Left cardiac atrium (tissue), 4 donors: Measurements from ENCODE around the gene MAGEA8. TPM values are rescaled to one million over a fixed set of nuclear protein-coding genes. Genes with fewer than 3 reads are reported as not detected.
"Not testable (repeated sequence)": the region's sequence is repeated elsewhere in the genome, so short reads cannot be mapped to it uniquely, and the experiment has no call there.

Source experiments
- ATAC-seq, 2 donors: fragments of 200-7000 bp; cut with Tn5 transposase; one replicate each; pipeline ENCODE4 v1.9.1; 2020; ENCODE audit warnings: mild to moderate bottlenecking in 2 of 2, moderate library complexity in 2 of 2
- DNase-seq: peaks from one replicate; pipeline ENCODE4 v3.0.0-alpha.2; 2020
- intact Hi-C, 2 donors: fragments of 100-400 bp; cut with DNase I; formaldehyde crosslinking; loops; one replicate each; pipeline versions ENCODE4 v1.14.1 to v1.15.1; 2022 to 2023
- total RNA-seq, 2 donors: library from RNA; stranded (reverse); fragmentation: NEBNext Ultra II Directional; extraction: Animal tissue kit (Norgen Biotek cat#: 25700); gene quantifications; one replicate each; pipeline ENCODE4 v1.2.1, GENCODE V29; 2021
- donor health status: DM: no; HTN: yes; CAD: no.
- donor health status: DM: no; HTN: yes; CAD: no; lungs with severe emphysema.
- donor health status: DM: yes; HTN: yes; CAD: no.
- donor health status: Dilated cardiomyopathy.

MAGEA8 gene
- total RNA-seq, 2 donors from 2014 or later, result not detected

GRCh38 chrX:149890828-149891227 lies 9.8 kb downstream of the MAGEA8 start:
- ATAC-seq, intact Hi-C loops: not testable (repeated sequence)

GRCh38 chrX:149898554-149898953 lies 17.6 kb downstream of the MAGEA8 start:
- ATAC-seq (no peak), DNase-seq (no peak)
- intact Hi-C loops, result no loop called here

More at GRCh38 chrX:149890828-149891227, 9.8 kb downstream of the MAGEA8 start:
- DNase-seq, result not testable (repeated sequence)

DNA sequence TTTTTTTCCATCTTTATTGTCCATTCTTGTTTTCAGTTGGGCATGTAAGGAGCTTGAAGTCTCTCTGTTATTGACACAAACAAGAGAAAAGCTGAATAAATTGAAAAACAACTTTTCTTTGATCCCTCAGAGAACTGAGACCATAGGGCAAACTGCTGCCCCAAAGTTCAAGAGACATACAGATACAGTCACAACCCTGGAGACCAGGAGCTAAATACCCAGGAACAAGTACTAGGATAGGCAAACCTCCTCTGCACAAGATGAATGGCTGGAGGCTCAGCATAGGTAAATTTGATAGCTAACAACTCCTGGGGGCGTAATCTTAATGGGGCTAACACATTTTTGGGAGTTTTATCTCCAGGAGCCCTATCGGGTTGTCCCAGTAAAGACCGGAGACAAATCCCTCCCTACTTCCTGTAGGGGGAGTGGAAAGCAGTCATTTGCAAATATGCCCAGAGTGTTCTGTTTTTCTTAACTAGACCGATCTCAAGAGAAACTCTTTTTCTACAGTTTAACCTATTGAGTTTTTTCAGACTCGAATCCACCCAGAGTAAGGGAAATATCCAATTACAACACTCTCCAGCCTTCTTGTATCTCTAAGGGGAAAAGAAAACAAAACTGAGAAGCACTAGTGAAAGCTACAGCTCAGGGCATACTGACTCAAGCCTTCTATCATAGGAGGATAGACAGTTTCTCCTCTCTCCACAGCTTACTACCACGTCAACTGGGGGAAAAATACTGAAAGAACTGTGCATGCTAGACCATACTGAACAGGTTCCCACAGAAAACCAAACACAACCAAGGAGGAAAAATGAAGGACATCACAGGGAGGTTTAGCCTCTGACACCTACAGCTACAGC lies 23.1 kb downstream of the MAGEA8 start:
- intact Hi-C loops, result no loop called here
- ATAC-seq, result peak in 1 of 2 donors; percentile 34
- no peak for DNase-seq

GRCh38 chrX:149908308-149908707 lies 27.3 kb downstream of the MAGEA8 start:
- ATAC-seq, result no peak
- intact Hi-C loops, result no loop called here
- no peak for DNase-seq

GRCh38 chrX:149908727-149909126 lies 27.7 kb downstream of the MAGEA8 start:
- no peak for DNase-seq
- intact Hi-C loops, result no loop called here

GRCh38 chrX:149909324-149910177 lies 28.6 kb downstream of the MAGEA8 start:
- no peak for DNase-seq
- no peak for ATAC-seq
- intact Hi-C loops, result no loop called here

More at GRCh38 chrX:149908727-149909126, 27.7 kb downstream of the MAGEA8 start:
- no peak for ATAC-seq

DNA sequence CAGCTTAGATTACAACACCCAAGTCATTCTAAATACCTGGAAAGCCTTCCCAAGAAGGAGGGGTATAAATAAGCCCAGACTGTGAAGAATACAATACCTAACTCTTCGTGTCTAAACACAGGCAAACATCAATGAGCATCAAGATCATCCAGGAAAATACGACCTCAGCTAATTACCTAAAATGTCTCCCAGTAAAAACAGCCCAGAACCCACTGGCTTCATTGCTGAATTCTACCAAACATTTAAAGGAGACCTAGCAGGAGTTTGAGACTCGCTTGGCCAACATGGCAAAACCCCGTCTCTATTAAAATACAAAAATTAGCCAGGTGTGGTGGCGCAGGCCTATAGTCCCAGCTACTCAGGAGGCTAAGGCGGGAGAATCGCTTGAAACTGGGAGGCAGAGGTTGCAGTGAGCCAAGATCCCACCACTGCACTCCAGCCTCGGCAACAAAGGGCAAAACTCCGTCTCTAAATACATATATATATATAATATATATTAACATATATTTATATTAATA lies 29.3 kb downstream of the MAGEA8 start:
- DNase-seq, result no peak
- intact Hi-C loops, result no loop called here
- no peak for ATAC-seq

DNA sequence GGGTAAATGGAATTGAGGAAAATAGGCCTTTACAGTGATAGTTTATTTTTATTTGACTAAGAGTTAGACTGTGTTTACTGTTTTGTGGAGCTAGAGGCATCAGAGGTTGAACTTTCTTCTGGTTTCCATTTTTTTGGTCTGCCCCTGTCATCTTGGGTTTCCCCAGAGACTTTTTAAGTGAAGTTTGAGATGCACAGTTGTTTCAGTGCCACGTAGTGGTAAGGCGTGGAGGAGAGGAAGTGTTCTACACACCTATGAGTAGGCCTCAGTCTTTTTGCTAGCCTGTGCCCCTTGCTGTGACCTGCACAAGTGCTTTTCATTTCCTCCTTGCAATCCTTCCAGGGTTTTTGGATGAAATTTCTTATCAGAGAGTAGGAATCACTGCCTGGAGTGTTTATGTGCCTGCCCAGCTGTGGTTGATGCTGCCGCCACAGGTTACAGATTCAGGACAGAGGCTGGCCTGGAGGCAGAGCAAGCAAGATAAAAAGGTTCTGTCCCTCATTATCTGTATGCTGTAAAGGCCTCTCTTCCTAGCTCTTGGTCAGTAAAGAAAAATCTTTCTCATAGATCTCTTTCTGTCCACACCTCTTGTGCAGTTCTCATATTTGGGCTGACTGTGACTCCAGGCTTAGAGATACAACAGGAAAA lies 35.9 kb downstream of the MAGEA8 start:
- no peak for DNase-seq
- ATAC-seq, result no peak
- intact Hi-C loops, result no loop called here

GRCh38 chrX:149923836-149924235 lies 42.9 kb downstream of the MAGEA8 start:
- ATAC-seq, intact Hi-C loops, DNase-seq: not testable (repeated sequence)

- intact Hi-C loops, DNase-seq, ATAC-seq: not testable (repeated sequence)
Observed at GRCh38 chrX:149924434-149924833, 43.5 kb downstream of the MAGEA8 start.

DNA sequence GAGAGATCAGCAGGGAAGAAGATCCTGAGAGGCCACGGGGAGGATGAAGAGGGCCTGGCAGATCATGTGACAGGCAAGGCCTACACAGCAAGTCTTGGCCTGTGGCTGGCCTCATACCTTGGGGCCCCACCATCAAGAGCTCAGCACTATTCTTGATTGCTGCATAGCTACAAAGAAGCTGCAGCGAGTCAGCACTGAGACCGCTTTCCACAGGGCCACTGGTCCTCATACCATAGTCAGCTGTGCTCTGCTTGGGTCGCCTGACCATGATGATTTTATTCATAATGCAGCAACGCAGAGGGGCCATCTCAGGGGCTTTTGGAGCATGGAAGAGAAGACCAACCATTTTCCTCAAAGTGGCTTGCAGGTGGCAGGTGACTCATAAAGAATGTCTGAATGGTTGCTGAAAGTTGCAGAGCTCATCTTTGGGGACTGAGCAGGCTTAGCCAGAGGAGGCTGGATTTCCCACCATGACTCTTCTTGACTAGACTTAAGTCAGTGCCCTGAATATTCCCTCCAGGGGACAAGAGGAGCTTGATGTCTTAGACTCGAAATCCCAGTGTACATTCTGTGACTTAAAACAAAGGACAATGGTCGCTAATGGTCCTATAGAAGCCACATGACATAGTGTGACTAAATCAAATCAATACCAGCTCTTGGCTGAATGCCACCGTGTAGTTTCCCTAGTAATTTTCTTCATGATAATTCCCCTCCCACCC lies 46.4 kb downstream of the MAGEA8 start:
- intact Hi-C loops, ATAC-seq, DNase-seq: not testable (repeated sequence)

GRCh38 chrX:149927964-149928258 lies 46.9 kb downstream of the MAGEA8 start:
- DNase-seq, ATAC-seq, intact Hi-C loops: not testable (repeated sequence)

GRCh38 chrX:149928635-149929034 lies 47.7 kb downstream of the MAGEA8 start:
- not testable (repeated sequence) for DNase-seq, ATAC-seq

GRCh38 chrX:149929400-149929799 lies 48.4 kb downstream of the MAGEA8 start, which contains the start of gene HSFX4:
HSFX4 (plus strand) TSS chrX:149929573; CDS start chrX:149929645, 72 bp downstream.
- intact Hi-C loops, DNase-seq, ATAC-seq: not testable (repeated sequence)

More at GRCh38 chrX:149928635-149929034, 47.7 kb downstream of the MAGEA8 start:
- intact Hi-C loops, result not testable (repeated sequence)

DNA sequence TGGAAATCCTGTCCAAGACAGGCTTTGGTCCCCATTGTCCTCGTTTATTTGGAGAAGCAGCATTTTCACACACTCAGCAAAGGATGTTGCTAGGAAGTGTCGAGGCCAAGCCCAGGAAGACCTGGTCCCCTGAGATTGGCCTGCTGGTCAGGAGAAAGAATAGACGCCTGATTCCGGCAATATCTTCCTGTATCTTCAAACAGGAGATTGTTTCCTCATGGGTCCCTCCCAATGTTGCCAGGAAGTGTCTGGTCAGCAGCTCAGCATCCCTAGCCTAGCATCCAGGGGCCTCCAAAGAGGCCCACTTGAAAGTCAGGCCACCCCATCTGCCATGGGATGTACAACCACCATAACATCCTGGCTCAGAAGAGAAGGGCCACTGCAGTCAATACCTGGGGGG lies 50.4 kb downstream of the MAGEA8 start:
- DNase-seq, intact Hi-C loops, ATAC-seq: not testable (repeated sequence)

- DNase-seq, intact Hi-C loops, ATAC-seq: not testable (repeated sequence)
Observed at GRCh38 chrX:149932150-149932549, 51.2 kb downstream of the MAGEA8 start.

DNA sequence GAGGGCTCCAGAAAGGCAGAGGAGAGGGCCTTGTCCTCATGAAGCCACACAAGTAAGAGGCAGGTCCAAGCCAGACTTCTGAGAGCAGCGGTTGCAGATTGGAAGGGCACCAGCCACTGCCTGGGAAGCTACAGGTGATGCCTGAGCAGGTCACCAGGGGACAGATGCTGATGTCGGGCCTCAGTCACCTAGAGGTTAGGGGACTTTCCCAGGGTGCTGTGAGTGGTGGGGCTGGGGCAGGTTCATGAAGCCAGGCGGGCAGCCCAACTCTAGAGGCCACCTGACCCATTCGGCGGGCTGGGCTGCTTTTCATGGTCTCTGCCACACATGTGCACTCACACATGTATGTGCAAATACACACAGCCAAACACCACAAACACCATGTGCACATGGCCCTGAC lies 52.0 kb downstream of the MAGEA8 start:
- ATAC-seq, intact Hi-C loops, DNase-seq: not testable (repeated sequence)

DNA sequence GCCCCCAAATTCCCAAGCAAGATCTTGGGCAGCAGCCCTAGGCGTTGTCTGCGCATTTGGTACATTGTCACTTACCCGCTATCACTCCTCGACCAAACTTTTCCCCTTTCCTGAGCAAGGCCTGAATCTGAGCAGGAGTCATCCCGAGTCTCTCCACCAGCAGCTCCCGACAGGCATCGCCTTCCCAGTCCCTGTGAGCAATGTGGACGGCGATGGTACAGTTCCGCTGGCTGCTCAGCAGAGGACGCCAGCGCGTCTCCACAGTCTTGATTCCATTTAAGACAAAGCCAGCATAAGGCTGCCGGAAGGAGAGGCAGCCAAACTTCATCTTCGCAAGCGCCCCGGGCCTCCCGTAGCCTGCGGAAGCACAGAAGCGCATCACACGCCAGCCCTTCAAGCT lies 52.6 kb downstream of the MAGEA8 start:
- ATAC-seq, intact Hi-C loops, DNase-seq: not testable (repeated sequence)
